Measurements from ENCODE around the gene RAC3.

Gene RAC3

GRCh38 chr17:82039695-82040299 lies 8.3 kb downstream of the RAC3 start:
- DNase-seq (ENCODE audit: low read depth in 2 of 2, low spot score in 1 of 2): no peak

GRCh38 chr17:82041144-82041814 lies 9.8 kb downstream of the RAC3 start:
- no peak for DNase-seq (ENCODE audit: low read depth in 2 of 2, low spot score in 1 of 2)

GRCh38 chr17:82042649-82043048 lies 11.2 kb downstream of the RAC3 start:
- no peak for DNase-seq (ENCODE audit: low read depth in 2 of 2, low spot score in 1 of 2)

- DNase-seq (ENCODE audit: low read depth in 2 of 2, low spot score in 1 of 2): no peak
These were observed 12.0 kb downstream of the RAC3 start for GRCh38 chr17:82043507-82043906.

- DNase-seq (ENCODE audit: low read depth in 2 of 2, low spot score in 1 of 2): no peak
These were observed 14.5 kb downstream of the RAC3 start for GRCh38 chr17:82045936-82046484.

- no peak for DNase-seq (ENCODE audit: low read depth in 2 of 2, low spot score in 1 of 2)
These were observed 15.4 kb downstream of the RAC3 start for GRCh38 chr17:82046903-82047302.

- no peak for DNase-seq (ENCODE audit: low read depth in 2 of 2, low spot score in 1 of 2)
These were observed 15.9 kb downstream of the RAC3 start for GRCh38 chr17:82047379-82047778.

GRCh38 chr17:82047914-82048570 lies 16.6 kb downstream of the RAC3 start:
- DNase-seq (ENCODE audit: low read depth in 2 of 2, low spot score in 1 of 2): no peak

- DNase-seq (ENCODE audit: low read depth in 2 of 2, low spot score in 1 of 2): no peak
These were observed 17.1 kb downstream of the RAC3 start for GRCh38 chr17:82048571-82048971.

- no peak for DNase-seq (ENCODE audit: low read depth in 2 of 2, low spot score in 1 of 2)
These were observed 17.6 kb downstream of the RAC3 start for GRCh38 chr17:82049106-82049505.

GRCh38 chr17:82049521-82049971 lies 18.1 kb downstream of the RAC3 start:
- DNase-seq (ENCODE audit: low read depth in 2 of 2, low spot score in 1 of 2): no peak

- no peak for DNase-seq (ENCODE audit: low read depth in 2 of 2, low spot score in 1 of 2)
These were observed 18.8 kb downstream of the RAC3 start for GRCh38 chr17:82050152-82050760.

- DNase-seq (ENCODE audit: low read depth in 2 of 2, low spot score in 1 of 2): no peak
These were observed 19.5 kb downstream of the RAC3 start for GRCh38 chr17:82050761-82051641.

- peak; percentile 60 to 61 for DNase-seq (ENCODE audit: low read depth in 2 of 2, low spot score in 1 of 2)
These were observed 20.5 kb downstream of the RAC3 start, which contains the start of the genes GPS1 and RFNG for GRCh38 chr17:82051776-82052637. Gene GPS1 (plus strand): TSS chr17:82051898. CDS start chr17:82051932, 34 bp downstream. Gene RFNG (minus strand): TSS chr17:82051811. CDS start chr17:82051766, 45 bp downstream.

GRCh38 chr17:82052638-82053059 lies 21.2 kb downstream of the RAC3 start:
- no peak for DNase-seq (ENCODE audit: low read depth in 2 of 2, low spot score in 1 of 2)

GRCh38 chr17:82053130-82053529 lies 21.7 kb downstream of the RAC3 start:
- no peak for DNase-seq (ENCODE audit: low read depth in 2 of 2, low spot score in 1 of 2)

- no peak for DNase-seq (ENCODE audit: low read depth in 2 of 2, low spot score in 1 of 2)
These were observed 22.2 kb downstream of the RAC3 start for GRCh38 chr17:82053556-82054263.

- no peak for DNase-seq (ENCODE audit: low read depth in 2 of 2, low spot score in 1 of 2)
These were observed 23.0 kb downstream of the RAC3 start for GRCh38 chr17:82054351-82055022.
